ENCODE results near the gene LIMS1. TPM values are rescaled to one million over a fixed set of nuclear protein-coding genes. Genes with fewer than 3 reads are reported as not detected.

LIMS1 gene
- total and polyA plus RNA-seq, 2 donors from 2014 or later: 14.4 to 65.1 TPM

DNA sequence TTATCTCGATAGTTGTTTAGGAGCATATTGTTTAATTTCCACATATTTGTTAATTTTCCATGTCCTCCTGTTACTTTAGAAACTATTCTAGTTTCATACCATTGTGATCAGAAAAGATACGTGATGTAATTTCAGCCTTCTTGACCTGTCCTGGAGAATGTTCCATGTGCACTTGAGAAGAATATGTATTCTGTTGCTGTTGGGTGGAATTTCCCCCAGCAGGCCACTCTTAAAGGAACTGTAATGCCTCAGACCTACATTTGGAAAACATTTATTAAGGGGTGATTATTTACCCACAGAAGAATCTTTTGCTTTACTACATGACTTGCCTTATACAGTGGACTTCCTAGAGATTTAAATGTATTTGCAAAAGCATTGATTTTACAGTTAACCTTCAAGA is 55.5 kb downstream of the LIMS1 start:
- DNase-seq (no peak), FAIRE-seq (no peak)
- intact Hi-C loops (cut with DNase I): loop anchor here (10.0 kb wide), 1 partner anchor 235 kb away; no protein-coding TSS in a partner anchor
- H3K36me3 ChIP-seq (ENCODE audit: control insufficient read depth in 2 of 3, insufficient read depth in 3 of 3, low read length in 3 of 3): no peaks in the 10 kb centered on the region
- no peaks in the 10 kb centered on the region for H3K9me3 ChIP-seq (ENCODE audit: control insufficient read depth in 2 of 3, insufficient read depth in 1 of 3, low read length in 3 of 3)
- H3K9ac ChIP-seq (ENCODE audit: low read length in 3 of 3): no peak overlapping the region
- no peak overlapping the region for H3K27ac ChIP-seq (ENCODE audit: low read depth in 2 of 2, low read length in 2 of 2)
- peaks cover 3 to 22% (median 12%) of the 10 kb centered on the region in 3 donors for H3K4me1 ChIP-seq (ENCODE audit: control insufficient read depth in 2 of 3, insufficient read depth in 2 of 3, low read depth in 1 of 3, low read length in 3 of 3)
- TF ChIP-seq, protein P1, sequence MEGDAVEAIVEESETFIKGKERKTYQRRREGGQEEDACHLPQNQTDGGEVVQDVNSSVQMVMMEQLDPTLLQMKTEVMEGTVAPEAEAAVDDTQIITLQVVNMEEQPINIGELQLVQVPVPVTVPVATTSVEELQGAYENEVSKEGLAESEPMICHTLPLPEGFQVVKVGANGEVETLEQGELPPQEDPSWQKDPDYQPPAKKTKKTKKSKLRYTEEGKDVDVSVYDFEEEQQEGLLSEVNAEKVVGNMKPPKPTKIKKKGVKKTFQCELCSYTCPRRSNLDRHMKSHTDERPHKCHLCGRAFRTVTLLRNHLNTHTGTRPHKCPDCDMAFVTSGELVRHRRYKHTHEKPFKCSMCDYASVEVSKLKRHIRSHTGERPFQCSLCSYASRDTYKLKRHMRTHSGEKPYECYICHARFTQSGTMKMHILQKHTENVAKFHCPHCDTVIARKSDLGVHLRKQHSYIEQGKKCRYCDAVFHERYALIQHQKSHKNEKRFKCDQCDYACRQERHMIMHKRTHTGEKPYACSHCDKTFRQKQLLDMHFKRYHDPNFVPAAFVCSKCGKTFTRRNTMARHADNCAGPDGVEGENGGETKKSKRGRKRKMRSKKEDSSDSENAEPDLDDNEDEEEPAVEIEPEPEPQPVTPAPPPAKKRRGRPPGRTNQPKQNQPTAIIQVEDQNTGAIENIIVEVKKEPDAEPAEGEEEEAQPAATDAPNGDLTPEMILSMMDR (IDR thresholded peaks at IDR 0.05; ENCODE audit: borderline replicate concordance, extremely low read depth, insufficient read depth): no peak
- H3K4me3 ChIP-seq (ENCODE audit: low read length in 3 of 3): no peak overlapping the region
- H3K27me3 ChIP-seq (ENCODE audit: control insufficient read depth, insufficient read depth, low read length): no peaks in the 10 kb centered on the region

DNA sequence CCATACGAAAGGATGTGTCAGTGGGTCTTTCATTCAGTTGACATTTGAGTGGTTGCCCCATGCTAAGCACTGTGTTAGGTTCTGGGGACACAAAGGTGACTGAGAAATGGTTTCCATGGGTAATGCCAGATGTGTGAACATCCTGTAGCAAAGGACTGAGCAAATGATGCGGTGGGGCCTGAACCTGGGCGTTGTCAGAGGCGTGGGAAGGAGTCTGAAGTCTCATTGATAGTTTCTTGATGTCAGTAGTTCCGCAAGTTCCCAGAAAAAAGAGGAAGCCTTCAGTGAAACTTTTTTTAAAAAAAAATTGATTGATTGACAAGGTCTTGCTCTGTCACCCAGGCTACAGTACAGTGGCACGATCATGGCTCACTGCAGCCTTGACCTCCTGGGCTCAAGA is 56.9 kb downstream of the LIMS1 start:
- no peaks in the 10 kb centered on the region for H3K9me3 ChIP-seq (ENCODE audit: control insufficient read depth in 2 of 3, insufficient read depth in 1 of 3, low read length in 3 of 3)
- TF ChIP-seq, protein P1 (IDR thresholded peaks at IDR 0.05; ENCODE audit: borderline replicate concordance, extremely low read depth, insufficient read depth): no peak
- H3K27ac ChIP-seq (ENCODE audit: low read depth in 2 of 2, low read length in 2 of 2): no peak overlapping the region
- intact Hi-C loops (cut with DNase I): no loop called here
- FAIRE-seq: no peak
- no peak for DNase-seq
- no peak overlapping the region for H3K9ac ChIP-seq (ENCODE audit: low read length in 3 of 3)
- H3K36me3 ChIP-seq (ENCODE audit: control insufficient read depth in 2 of 3, insufficient read depth in 3 of 3, low read length in 3 of 3): no peaks in the 10 kb centered on the region
- H3K4me3 ChIP-seq (ENCODE audit: low read length in 3 of 3): no peak overlapping the region
- peaks cover 3 to 26% (median 19%) of the 10 kb centered on the region in 3 donors for H3K4me1 ChIP-seq (ENCODE audit: control insufficient read depth in 2 of 3, insufficient read depth in 2 of 3, low read depth in 1 of 3, low read length in 3 of 3)
- H3K27me3 ChIP-seq (ENCODE audit: control insufficient read depth, insufficient read depth, low read length): no peaks in the 10 kb centered on the region

DNA sequence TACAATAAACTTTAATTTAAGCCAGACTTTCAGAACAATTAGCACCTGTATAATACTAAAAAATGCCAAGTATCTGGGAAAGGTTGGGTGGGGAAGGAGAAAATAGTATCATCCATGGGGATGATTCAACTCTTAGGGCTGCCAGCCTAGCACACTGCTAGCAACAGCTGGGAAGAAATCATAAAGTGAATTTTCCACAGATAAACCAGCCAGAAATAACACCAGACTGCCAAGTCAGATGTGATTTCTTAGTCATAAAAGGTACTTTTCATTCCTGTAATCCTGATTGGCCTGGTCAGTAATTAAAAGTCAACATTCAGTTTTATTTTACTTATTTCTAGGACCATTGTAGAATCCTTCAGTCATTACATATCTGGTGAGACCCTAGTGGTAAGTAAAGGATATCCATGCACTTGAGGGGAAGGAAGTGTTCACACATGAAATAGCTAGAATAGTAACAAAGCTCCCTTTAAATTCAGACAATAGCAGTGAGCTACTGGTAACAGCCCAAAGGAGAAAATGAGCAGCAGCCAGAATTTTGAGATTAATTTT is 59.4 kb downstream of the LIMS1 start:
- intact Hi-C loops (cut with DNase I): no loop called here
- H3K4me1 ChIP-seq (ENCODE audit: control insufficient read depth in 2 of 3, insufficient read depth in 2 of 3, low read depth in 1 of 3, low read length in 3 of 3): peaks cover 0 to 11% (median 10%) of the 10 kb centered on the region in 3 donors
- H3K9me3 ChIP-seq (ENCODE audit: control insufficient read depth in 2 of 3, insufficient read depth in 1 of 3, low read length in 3 of 3): no peaks in the 10 kb centered on the region
- H3K36me3 ChIP-seq (ENCODE audit: control insufficient read depth in 2 of 3, insufficient read depth in 3 of 3, low read length in 3 of 3): no peaks in the 10 kb centered on the region
- DNase-seq (no peak), FAIRE-seq (no peak)
- no peaks in the 10 kb centered on the region for H3K27me3 ChIP-seq (ENCODE audit: control insufficient read depth, insufficient read depth, low read length)
- TF ChIP-seq, protein P1 (IDR thresholded peaks at IDR 0.05; ENCODE audit: borderline replicate concordance, extremely low read depth, insufficient read depth): no peak
- no peak overlapping the region for H3K4me3 ChIP-seq (ENCODE audit: low read length in 3 of 3)
- peak overlapping the region in 1 of 2 donors; percentile 41 for H3K27ac ChIP-seq (ENCODE audit: low read depth in 2 of 2, low read length in 2 of 2)
- no peak overlapping the region for H3K9ac ChIP-seq (ENCODE audit: low read length in 3 of 3)

Data from kidney (tissue), 14 donors.